Bronchial epithelial cell (primary cell): ENCODE data around the gene RBFOX2. TPM values are rescaled to one million over a fixed set of nuclear protein-coding genes. Genes with fewer than 3 reads are reported as not detected.

Experiments
- DNase-seq: peaks from one replicate; pipeline ENCODE4 v3.0.0-alpha.2; 2010; ENCODE audit warnings: low read depth
- FAIRE-seq: peaks from 2 replicates; lab custom pipeline; 2011; peaks lifted over from hg19 to GRCh38; lab: Jason Lieb, UNC
- H3K27me3 ChIP-seq: 2 replicates; pipeline ENCODE4 v1.5.1; 2011; ENCODE audit warnings: low read length; ENCODE audit not compliant: control insufficient read depth, insufficient read depth
- H3K36me3 ChIP-seq: 2 replicates; pipeline ENCODE4 v1.5.1; 2011; ENCODE audit warnings: low read length; ENCODE audit not compliant: control insufficient read depth, insufficient read depth
- H3K4me3 ChIP-seq: 2 replicates; pipeline ENCODE4 v1.5.1; 2011; ENCODE audit warnings: mild to moderate bottlenecking, low read depth, low read length, control low read depth
- total RNA-seq: library from RNA; depleted of rRNA; stranded (reverse); fragments of >200 nt; gene quantifications from 2 replicates; pipeline ENCODE4 v1.2.1, GENCODE V29; 2014
- TF ChIP-seq, protein P1 (sequence below): IDR thresholded peaks from 2 replicates; pipeline ENCODE4 v1.5.1; 2011; ENCODE audit warnings: mild to moderate bottlenecking, moderate library complexity, low read length, control low read depth, inconsistent platforms; ENCODE audit not compliant: insufficient read depth, severe bottlenecking

Gene RBFOX2
- total RNA-seq, 1 donor from 2014 or later: 69.5 TPM

DNA sequence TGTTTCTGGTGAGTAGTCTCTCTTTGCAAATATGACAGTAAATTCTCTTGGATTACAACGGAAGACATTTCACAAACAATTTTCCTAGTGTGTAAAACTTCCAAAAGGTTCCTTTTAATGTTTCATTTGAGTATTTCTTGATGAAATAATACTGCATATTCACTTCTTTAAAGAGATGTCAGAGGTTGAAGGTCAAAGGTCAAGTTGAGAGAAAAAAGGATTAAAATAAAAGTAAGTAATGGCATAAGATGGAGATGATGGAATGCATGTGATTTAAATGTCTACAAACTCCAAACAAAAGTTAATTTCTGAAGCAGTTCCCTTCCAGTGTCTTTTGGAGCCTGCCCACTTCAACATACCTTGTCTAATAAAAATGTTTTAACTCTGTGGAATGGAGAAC is 270.2 kb downstream of the RBFOX2 start:
- no peak overlapping the region for H3K4me3 ChIP-seq
- TF ChIP-seq, protein P1, sequence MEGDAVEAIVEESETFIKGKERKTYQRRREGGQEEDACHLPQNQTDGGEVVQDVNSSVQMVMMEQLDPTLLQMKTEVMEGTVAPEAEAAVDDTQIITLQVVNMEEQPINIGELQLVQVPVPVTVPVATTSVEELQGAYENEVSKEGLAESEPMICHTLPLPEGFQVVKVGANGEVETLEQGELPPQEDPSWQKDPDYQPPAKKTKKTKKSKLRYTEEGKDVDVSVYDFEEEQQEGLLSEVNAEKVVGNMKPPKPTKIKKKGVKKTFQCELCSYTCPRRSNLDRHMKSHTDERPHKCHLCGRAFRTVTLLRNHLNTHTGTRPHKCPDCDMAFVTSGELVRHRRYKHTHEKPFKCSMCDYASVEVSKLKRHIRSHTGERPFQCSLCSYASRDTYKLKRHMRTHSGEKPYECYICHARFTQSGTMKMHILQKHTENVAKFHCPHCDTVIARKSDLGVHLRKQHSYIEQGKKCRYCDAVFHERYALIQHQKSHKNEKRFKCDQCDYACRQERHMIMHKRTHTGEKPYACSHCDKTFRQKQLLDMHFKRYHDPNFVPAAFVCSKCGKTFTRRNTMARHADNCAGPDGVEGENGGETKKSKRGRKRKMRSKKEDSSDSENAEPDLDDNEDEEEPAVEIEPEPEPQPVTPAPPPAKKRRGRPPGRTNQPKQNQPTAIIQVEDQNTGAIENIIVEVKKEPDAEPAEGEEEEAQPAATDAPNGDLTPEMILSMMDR: no peak
- peaks cover 3% of the 10 kb centered on the region for H3K36me3 ChIP-seq
- no peaks in the 10 kb centered on the region for H3K27me3 ChIP-seq
- DNase-seq (no peak), FAIRE-seq (no peak)

DNA sequence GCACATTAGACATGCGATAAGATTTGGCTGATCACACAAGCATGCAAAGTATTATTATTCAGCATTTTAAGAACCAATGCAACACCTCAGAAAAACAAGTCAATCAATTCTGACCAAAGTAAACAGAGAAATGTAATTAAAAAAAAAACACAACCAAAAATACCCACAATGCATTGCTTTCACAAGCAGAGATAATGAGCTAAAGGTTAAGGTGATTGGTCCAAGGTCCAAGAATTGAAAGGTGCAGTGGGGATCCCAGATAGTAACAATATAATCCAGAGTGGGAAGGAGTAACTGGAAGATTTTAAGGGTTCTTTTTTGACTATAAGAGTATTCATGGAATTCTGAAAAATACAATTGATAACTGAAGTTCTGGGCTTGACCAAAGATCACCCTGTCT is 271.9 kb downstream of the RBFOX2 start:
- peaks cover 6% of the 10 kb centered on the region for H3K36me3 ChIP-seq
- TF ChIP-seq, protein P1: no peak
- H3K4me3 ChIP-seq: no peak overlapping the region
- DNase-seq: no peak
- no peaks in the 10 kb centered on the region for H3K27me3 ChIP-seq
- FAIRE-seq: no peak

DNA sequence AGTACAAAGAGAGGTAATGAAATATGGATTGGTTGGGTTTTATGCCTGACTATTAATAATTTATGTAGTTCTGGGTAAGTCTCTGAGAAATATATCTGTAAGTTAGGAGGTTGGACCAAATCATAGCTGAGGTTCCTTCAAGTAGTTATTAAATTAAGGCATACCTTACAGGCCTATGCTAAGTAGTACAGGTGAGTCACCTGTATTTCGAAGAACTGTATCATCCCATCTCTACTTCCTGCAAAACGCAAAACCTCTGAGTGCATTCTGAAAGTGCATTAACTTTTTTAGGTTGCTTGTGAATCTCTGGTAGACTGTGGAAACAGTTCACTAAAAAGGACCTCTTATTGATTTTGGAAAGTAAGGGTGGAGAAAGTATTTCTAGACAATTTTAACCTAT is 273.9 kb downstream of the RBFOX2 start:
- peaks cover 4% of the 10 kb centered on the region for H3K36me3 ChIP-seq
- DNase-seq (peak; percentile 38), FAIRE-seq (no peak)
- H3K4me3 ChIP-seq: no peak overlapping the region
- TF ChIP-seq, protein P1: no peak
- H3K27me3 ChIP-seq: no peaks in the 10 kb centered on the region

DNA sequence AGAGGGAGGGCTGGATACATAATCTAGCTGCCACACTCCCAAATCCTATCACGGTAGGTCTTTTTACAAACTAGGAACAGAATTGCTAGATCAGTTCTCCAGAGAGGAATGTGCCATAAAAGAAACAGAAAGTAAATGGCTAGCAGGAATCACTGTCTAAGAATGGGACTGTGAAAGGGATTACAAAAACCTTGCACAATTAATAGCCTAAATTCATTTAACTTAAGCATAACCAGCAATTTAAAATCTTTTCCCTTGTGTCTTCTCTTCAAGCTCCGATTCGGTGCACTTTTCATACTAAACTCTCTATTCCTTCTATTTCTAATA is 275.8 kb downstream of the RBFOX2 start:
- FAIRE-seq: no peak
- H3K4me3 ChIP-seq: no peak overlapping the region
- TF ChIP-seq, protein P1: no peak
- H3K27me3 ChIP-seq: no peaks in the 10 kb centered on the region
- no peak for DNase-seq
- H3K36me3 ChIP-seq: peaks cover 2% of the 10 kb centered on the region

DNA sequence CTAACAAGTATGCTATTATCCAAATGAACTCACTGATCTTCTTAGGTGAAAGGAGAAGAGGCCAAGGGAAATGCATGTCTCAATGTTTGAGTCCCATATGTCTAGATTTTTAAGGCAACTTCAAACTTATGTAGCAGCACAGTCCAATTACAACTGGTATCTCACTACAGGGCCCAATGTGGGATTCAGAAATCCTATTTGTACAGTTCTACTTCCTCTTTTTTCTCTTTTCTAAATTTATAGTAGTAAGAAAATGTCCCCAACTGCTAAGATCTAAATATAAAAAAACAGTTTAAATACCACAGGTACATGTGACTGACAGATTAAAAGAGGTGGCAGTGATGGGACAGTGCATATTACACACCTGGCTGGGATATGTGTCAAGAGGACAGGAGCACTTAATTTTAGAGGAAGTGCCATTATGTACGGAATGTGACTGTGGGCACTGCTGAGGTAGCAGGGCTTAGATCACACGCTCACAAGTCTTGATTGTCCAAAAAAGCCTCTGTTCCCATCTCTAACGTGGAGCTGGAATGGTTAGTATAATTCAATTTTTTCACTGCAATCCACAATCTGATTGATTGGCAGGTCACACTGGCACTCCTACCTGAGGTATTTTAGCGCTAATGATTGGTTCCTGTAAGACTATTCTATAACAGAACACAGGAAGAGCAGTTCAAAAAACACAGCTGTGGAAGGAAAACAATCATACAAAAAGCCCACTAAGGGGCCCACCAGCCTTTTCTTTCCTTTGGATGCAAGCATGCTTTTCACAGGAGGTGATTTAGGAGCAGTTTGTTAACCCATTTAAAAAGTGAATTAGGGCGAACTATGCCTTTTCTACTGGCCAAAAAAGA is 276.4 kb downstream of the RBFOX2 start:
- no peak for FAIRE-seq
- Histone ChIP-seq H3K36me3 (peaks cover 2% of the 10 kb centered on the region), H3K4me3 (no peak overlapping the region), H3K27me3 (no peaks in the 10 kb centered on the region)
- TF ChIP-seq, protein P1: no peak
- no peak for DNase-seq

DNA sequence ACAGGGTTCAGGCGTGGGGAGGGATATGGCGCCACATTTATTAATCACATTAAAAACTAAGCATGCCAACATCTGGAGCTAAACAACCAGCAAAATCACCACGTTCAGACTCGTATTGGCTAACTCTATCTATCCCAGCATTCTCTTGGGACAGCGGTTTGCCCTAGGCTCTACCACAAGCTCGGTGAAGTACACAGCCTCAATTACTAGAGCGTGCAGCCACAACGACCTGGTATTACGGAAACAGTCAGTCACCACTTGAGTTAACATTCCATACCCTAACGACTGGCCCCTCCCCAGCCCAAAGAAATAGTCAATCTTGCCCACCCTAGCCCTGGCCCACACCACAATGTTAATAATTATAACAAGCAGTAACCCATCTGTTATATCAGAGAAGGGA is 278.8 kb downstream of the RBFOX2 start:
- FAIRE-seq (no peak), DNase-seq (no peak)
- TF ChIP-seq, protein P1: no peak
- peaks cover 12% of the 10 kb centered on the region for H3K36me3 ChIP-seq
- H3K27me3 ChIP-seq: no peaks in the 10 kb centered on the region
- H3K4me3 ChIP-seq: no peak overlapping the region
